ENCODE measurements around the gene UPP2. TPM values are rescaled to one million over a fixed set of nuclear protein-coding genes. Genes with fewer than 3 reads are reported as not detected.
A peak's percentile ranks its signal among the peaks of the same experiment; 100 is the strongest.

The UPP2 gene
- total RNA-seq, 1 experiment from 2014 or later = not detected

- no peak overlapping the region for H3K27ac ChIP-seq (ENCODE audit: low read depth, low read length, poor library complexity, severe bottlenecking)
- BruUV-seq (replicated peaks) = no TSS peak
- DNase-seq (ENCODE audit: low spot score) = peak; percentile 4
- ChIA-PET CTCF (no interaction called here), POLR2A (ENCODE audit: low non-redundant PET) (no interaction called here)
- no peaks in the 10 kb centered on the region for H3K36me3 ChIP-seq (ENCODE audit: insufficient read depth, low read length, poor library complexity, severe bottlenecking)
- TF ChIP-seq EZH2 (IDR thresholded peaks at IDR 0.05; ENCODE audit: borderline replicate concordance, low read depth, low read length, poor library complexity, severe bottlenecking) = no peak
- TF ChIP-seq CTCF (conservative IDR thresholded peaks at IDR 0.05; ENCODE audit: low read depth, low read length) = no peak
- H3K4me3 ChIP-seq (ENCODE audit: low read depth, low read length, poor library complexity, severe bottlenecking) = no peak overlapping the region
- intact Hi-C loops (cut with micrococcal nuclease; ENCODE audit: unreplicated experiment) = no loop called here
- H3K4me1 ChIP-seq (ENCODE audit: insufficient read depth, low read length, poor library complexity, severe bottlenecking) = no peaks in the 10 kb centered on the region
- no peaks in the 10 kb centered on the region for H3K27me3 ChIP-seq (replicated peaks; ENCODE audit: insufficient read depth, low read depth, low read length, poor library complexity)
- no peaks in the 10 kb centered on the region for H3K9me3 ChIP-seq (ENCODE audit: low read depth, low read length, poor library complexity, severe bottlenecking)
Observed at GRCh38 chr2:158097481-158097880, 4.2 kb upstream of the UPP2 start.

DNA sequence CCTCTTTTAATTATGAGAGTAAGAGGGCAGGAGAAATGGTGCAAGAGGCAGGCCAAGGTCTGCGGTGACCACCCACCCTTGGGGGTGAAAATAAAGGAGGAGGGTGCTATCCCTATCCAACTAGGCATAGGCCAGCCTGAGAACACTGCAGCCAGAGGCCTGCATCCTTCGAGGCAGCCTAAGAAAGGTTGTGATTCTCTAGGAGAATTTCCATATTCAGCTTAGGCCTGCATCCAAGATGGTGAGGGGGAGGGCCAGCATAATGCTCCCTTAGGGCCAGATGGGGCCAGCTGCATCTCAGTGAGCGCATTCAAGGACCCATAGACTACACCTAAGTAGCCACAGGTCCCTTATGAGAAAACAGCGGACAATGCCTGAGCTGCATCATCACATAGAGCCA is 3.5 kb upstream of the UPP2 start:
- Histone ChIP-seq H3K4me1 (ENCODE audit: insufficient read depth, low read length, poor library complexity, severe bottlenecking) (no peaks in the 10 kb centered on the region), H3K36me3 (ENCODE audit: insufficient read depth, low read length, poor library complexity, severe bottlenecking) (no peaks in the 10 kb centered on the region), H3K27ac (ENCODE audit: low read depth, low read length, poor library complexity, severe bottlenecking) (no peak overlapping the region), H3K4me3 (ENCODE audit: low read depth, low read length, poor library complexity, severe bottlenecking) (no peak overlapping the region), H3K27me3 (replicated peaks; ENCODE audit: insufficient read depth, low read depth, low read length, poor library complexity) (no peaks in the 10 kb centered on the region), H3K9me3 (ENCODE audit: low read depth, low read length, poor library complexity, severe bottlenecking) (no peaks in the 10 kb centered on the region)
- TF ChIP-seq CTCF (conservative IDR thresholded peaks at IDR 0.05; ENCODE audit: low read depth, low read length) (no peak), EZH2 (IDR thresholded peaks at IDR 0.05; ENCODE audit: borderline replicate concordance, low read depth, low read length, poor library complexity, severe bottlenecking) (no peak)
- ChIA-PET CTCF (no interaction called here), POLR2A (ENCODE audit: low non-redundant PET) (no interaction called here)
- intact Hi-C loops (cut with micrococcal nuclease; ENCODE audit: unreplicated experiment) = no loop called here
- BruUV-seq (replicated peaks) = no TSS peak
- DNase-seq (ENCODE audit: low spot score) = no peak

GRCh38 chr2:158099716-158100115 is 2.0 kb upstream of the UPP2 start:
- peak; percentile 10 for DNase-seq (ENCODE audit: low spot score)
- POLR2A ChIA-PET (ENCODE audit: low non-redundant PET) = no interaction called here

More at GRCh38 chr2:158099716-158100115, 2.0 kb upstream of the UPP2 start:
- BruUV-seq (replicated peaks) = no TSS peak
- no peak for TF ChIP-seq CTCF (conservative IDR thresholded peaks at IDR 0.05; ENCODE audit: low read depth, low read length)
- no peak for TF ChIP-seq EZH2 (IDR thresholded peaks at IDR 0.05; ENCODE audit: borderline replicate concordance, low read depth, low read length, poor library complexity, severe bottlenecking)
- no peaks in the 10 kb centered on the region for H3K4me1 ChIP-seq (ENCODE audit: insufficient read depth, low read length, poor library complexity, severe bottlenecking)
- intact Hi-C loops (cut with micrococcal nuclease; ENCODE audit: unreplicated experiment) = no loop called here
- no peaks in the 10 kb centered on the region for H3K27me3 ChIP-seq (replicated peaks; ENCODE audit: insufficient read depth, low read depth, low read length, poor library complexity)
- no peak overlapping the region for H3K27ac ChIP-seq (ENCODE audit: low read depth, low read length, poor library complexity, severe bottlenecking)
- no peaks in the 10 kb centered on the region for H3K36me3 ChIP-seq (ENCODE audit: insufficient read depth, low read length, poor library complexity, severe bottlenecking)
- H3K4me3 ChIP-seq (ENCODE audit: low read depth, low read length, poor library complexity, severe bottlenecking) = no peak overlapping the region
- H3K9me3 ChIP-seq (ENCODE audit: low read depth, low read length, poor library complexity, severe bottlenecking) = no peaks in the 10 kb centered on the region
- CTCF ChIA-PET = no interaction called here

Data from A673 (cell line).